GM19025 (cell line): ENCODE results near the gene MALRD1.

Source experiments
- ATAC-seq: cut with Tn5 transposase; IDR thresholded peaks from one replicate; pipeline ENCODE4 v1.9.1; 2021; ENCODE audit warnings: mild to moderate bottlenecking, low read depth, moderate library complexity; ENCODE audit not compliant: unreplicated experiment

The MALRD1 gene

DNA sequence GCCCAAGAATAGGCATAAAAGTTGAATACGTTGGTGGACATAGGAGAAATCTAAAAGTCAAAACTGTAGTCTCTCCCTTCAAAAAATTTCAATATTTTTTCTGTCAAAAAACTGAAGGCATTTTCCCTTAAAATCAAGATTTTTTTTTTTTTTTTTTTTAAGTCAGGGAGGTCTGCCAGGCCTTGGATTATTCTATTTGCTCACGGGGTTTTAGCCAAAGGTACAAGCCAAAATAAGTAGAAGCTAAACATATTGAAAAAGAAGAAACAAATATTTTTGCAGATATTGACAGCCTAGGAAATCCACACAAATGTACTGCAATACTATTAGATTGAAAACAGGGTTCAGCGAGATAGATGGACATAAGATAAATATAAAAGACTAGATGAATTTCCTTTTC is 577.6 kb downstream of the MALRD1 start:
- ATAC-seq = no peak

DNA sequence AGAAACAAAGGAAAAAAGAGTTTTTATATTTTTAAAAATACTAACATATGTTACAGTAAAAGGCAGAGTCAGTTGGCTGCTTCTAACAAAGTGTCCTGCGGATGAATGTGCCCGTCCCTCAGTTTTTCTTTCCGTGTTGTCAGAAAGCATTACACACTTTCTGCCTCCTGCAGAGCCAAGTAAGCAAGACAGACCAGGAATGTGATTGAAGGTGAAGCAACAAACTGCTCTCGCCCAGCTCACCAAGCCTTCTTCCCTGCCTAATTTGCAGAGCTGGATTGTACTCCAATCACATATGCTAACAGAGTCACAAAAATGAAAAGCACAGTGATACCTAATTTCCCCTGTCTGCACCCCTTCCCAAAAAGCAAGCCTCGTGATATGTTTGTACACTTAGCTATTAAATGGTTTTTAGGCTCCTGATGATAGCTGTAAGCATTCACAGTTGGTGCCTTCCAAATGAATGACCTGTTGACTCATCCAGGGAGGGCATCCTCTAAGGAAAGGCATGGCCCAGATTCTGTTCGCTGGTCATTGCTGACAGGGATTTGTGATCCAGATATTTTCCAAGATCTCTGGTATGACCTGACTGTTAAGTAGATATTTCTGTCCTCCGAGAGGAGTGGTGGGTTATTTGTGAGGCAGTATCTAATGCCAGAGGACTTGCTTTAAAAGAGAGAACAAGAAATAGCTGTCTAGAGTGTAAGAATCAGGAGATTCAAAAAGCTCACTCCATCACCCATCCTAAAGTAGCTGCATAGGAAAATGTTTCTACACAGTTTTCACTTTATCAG is 580.4 kb downstream of the MALRD1 start:
- ATAC-seq = no peak

DNA sequence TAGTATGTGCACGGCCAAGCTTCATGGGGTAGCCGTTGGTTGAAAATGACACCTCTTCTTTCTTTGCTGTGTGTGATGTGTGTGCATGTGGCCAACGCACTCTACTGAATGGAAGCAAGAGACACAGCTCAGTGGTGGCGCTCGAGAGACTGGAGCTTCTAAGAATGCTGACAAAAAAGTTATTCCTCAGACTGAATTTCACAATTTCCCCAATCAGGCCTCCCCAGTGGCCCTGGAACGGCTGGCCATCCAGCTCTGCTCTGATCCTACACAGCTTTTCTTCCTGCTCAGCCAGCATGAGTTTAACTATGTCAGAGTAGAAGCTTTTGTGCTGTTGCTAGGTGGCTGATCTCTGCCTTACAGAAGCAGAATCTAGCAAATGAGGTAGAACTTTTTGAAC is 581.0 kb downstream of the MALRD1 start:
- no peak for ATAC-seq

DNA sequence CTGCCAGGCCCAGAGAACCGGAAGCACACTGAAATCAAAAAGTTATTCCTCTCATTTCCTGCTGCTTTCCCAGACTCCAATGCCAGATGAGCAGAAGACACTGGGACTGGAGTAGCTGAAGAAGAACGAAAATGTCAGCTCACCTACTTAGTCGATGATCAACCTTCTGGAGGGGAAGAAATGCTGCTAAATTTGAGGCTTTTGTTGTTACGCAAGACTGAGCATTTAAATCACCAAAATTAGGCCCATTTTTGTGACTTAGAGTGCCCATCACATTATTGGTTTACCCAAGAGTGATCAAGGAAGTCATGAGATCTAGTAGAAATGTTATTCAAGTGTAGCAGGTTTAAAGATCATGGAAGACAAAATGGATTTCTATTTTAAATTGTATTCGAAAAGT is 585.6 kb downstream of the MALRD1 start:
- no peak for ATAC-seq

DNA sequence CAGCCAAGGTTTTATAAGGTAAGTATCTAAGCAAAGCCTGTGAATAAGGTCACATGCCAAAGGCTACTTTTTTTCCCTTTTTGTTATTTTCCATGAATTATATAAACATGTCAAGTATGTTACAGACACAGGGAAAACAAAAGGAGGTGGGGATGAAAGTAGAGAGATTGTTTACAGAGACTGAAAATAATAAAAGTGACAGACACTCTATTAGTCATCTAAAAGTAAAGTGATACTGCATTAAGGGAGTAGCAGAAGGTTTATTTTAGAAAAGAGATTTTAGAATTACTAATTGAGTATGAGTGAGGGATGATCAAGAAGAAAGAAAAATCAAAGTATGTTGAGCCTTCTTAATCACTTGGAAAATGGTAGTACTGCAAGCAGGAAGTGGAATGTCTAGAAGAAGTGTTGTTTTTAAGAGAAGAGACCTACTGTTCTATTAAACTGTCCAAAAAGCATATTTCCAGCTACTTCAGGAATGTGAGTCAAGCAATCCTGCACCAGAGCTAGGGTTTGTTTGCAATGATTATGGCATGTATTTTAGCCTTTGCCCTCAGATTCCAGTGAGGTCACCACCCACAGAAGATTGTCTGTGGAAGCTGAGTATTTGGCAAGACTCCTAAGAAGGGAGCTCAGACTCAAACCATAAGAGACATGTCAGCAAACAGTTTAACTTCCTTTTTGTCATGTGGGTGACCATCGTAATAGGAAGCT is 589.7 kb downstream of the MALRD1 start:
- no peak for ATAC-seq

DNA sequence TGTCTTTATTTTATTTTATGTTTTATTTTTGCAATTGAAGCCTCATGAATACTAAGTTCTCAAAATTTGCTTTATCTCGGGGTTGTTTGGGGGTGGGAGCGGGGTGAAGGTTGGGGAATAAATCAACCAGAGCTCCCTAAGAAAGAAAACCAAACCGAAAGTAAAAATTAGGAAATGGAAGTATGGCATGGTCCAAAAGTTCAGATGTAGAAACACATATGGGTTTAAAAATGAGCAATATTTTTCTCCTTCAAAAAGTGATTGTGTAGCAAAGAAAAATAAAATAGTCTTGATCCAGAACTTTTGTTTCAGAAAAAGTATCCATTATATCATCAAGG is 590.3 kb downstream of the MALRD1 start:
- ATAC-seq = no peak

DNA sequence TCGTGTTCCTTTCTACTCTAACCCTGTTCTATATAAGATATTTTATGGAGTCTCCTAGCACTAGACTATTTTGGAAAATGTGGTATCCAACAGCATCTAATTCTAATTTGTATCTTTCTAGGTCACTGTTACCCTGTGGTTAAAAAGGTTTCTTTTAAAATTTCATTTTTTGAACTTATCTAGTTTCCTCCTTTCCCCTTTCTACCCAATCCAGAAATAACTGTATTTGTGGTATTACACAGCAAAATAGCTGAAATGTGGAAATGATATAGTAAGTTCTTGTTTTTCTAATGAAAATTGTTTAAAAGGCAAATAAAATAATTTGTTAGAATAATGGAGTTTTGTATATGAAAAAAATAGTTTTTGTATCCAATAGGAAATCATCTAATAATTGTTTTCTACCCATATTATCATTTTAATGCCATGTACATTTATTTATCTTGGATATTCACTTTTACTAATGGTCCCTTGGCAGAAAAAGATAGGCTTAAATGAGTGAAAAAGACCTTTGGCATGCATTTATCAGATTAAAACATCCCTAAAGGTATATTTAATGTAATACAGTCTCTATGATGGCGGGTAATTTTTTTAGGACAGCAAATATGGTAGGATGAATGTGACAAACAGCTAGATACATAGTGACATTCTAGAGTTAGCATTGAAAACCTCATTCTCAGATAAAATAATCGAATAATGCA is 592.1 kb downstream of the MALRD1 start:
- no peak for ATAC-seq

DNA sequence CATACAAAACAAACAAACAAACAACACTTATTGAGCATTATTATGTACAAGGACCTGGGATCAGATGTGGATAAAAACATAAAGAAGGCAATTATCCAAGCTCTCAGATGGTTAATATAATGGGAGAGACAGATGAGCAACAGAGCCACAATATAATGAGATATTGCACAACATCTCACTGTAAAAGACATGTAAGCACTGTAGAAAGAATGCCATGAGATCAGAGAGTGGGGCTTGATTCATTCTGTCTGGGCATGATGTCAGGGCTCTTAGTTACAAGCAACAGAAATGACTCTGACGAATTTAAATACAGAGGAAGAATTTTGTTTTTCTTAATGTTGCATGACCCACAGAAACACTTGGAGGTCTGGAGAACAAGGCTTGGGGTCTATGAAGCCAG is 602.9 kb downstream of the MALRD1 start:
- no peak for ATAC-seq

DNA sequence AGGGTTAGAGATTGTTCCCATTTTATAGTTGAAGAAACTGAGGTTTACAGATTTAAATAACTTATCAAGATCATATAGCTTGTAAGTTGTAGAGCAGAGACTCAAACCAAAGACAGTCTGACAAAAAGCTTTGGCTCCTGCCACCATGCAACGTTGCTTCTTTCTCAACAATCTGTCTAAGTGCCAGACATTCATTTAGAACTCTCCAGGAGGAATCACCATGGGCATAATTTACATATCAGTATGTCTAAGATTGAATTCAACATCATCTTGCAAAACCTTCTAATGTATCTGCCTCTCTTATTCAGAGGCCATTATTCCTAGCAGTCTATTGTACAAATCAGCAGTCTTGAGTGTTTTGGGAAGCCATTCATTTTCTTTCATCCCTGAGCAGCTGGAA is 604.1 kb downstream of the MALRD1 start:
- ATAC-seq = no peak

DNA sequence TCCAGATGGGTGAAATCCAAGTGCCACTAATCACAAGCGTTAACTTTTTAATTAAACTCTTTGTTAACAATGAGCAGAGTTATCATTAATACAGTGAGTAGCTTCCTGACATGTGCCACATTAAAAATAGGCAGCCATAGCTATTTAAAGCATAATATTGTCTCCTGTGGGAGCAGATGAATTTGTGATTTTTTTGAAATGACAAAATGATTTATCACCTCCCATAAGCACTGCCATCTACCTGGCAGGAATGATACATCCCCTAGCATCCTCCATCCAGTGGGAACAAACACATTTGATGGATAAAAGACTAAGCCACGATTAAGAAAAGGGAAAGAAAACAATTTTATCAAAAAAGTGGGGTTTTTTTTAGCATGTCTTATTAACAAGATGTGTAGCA is 605.3 kb downstream of the MALRD1 start:
- no peak for ATAC-seq

DNA sequence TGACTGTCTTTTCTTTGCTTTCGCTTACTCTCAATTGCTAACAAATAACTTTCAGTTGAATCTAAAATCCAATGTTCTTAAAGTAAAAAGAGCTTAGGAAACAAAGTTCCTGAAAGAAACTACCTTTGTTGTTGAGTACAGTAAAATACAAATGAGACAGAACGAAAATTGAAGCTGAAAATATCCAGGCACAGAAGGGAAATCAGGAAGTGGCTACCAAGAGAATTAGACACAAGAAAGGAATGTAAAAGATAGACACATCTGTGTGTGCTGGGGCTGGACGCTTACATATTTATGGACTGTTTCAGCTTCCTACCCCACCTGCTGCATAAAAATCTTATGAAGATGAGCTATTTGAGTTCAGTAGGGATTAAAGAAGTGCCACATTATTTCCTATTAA is 606.0 kb downstream of the MALRD1 start:
- ATAC-seq = no peak

DNA sequence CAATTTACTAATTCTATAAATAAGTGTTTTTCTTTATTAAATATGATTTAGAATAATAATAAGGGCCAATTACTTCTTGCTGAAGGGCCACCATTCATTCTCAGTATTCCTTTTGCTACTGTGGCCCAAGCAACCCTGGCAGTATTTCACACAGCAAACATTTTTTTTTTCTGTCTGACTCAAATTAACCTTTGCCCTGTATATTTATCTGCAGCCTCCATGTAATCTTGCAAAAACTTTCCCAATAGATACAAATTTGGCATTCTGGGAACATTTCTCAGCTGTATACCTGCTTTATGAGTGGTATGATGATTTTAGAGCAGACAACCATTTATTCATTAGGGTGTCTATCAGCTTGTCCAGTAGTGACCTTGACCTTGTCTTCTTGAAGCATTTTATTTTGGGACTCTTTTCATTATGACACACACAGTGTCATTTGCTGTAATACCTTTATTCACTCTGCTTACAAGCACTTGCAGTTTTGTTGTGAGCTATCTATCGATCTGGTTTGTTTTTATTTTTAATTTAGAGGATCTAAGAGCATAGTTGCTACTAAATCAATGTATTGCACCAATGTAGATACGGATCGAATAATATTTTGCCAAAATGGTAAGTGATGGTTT is 607.9 kb downstream of the MALRD1 start:
- ATAC-seq = no peak

DNA sequence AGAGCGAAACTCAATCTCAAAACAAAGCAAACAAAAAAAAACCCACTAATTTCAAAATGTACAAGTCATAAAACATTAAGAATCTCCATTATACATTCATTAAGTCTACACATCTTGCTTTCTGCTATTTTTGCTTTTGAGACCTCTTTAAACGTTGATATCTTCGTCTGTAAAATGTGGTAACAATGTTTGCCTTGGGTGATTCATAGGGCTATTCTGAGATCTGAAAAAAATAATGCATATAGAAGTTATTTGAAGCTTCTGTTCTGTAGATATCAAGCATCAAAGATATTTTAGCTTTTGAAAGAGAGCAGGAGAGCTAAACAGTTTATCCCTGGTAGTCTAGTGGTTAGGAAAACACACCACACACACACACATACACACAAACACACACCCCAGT is 609.5 kb downstream of the MALRD1 start:
- ATAC-seq = no peak

DNA sequence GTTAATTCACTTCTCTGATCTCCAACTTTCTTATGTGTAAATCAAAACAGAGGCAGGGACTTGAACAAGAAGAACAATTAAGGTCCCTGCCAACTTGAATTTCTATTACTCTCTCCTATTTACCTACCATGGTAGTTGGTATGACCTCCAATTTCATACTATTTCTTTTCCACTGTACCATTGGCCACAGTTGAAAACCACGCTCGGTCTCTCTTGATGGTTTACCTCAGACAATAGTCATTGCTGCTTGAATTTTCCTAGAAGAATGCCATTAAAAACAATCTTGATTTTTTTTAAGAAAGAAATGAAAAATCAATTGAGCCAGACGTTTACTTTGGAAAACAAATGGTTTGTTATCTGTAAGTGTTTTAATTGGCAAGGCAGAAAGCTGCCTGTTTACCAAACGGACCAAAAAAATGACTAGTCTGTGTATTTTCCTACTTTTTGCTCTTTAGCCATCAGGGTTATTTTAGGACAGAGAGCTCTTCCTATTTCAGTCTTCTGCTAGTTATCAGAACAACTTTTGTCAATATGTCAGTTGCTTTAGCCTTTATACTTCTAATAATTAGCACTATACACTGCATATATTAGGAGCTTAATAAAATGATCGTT is 610.1 kb downstream of the MALRD1 start:
- ATAC-seq = no peak

DNA sequence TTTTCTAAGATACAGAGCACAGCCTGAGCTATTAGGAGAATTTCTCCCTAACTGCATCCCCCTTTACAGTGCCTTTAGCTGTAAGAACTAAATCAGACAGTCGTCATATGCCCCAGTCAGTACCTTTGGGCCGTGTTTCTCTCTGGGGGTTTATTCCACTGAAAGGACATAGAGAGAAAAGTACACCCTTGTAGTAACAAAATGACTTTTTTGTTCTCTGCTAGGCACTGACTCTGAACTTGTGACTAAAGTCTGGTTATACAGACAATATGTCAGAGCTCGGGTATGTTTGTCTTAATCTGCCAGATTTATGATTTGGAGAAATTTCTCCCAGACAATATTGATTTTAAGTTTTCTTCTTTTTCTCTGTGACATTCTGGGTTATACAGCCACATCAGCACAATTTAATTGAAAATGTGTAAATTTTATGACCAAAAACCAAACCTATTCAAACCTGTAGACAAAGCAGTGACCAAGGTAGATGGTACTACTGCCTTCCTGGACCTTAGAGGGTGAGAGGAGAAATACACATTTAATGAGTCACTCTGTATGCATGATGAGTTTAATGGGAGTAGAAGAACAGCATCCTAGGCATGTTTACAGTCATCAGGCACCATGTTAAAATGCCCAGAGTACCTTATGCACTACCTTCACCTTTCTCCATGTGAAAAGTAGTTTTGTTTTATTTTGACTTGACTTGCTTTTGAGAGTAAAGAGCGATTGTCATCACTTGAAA is 611.5 kb downstream of the MALRD1 start:
- ATAC-seq = no peak

DNA sequence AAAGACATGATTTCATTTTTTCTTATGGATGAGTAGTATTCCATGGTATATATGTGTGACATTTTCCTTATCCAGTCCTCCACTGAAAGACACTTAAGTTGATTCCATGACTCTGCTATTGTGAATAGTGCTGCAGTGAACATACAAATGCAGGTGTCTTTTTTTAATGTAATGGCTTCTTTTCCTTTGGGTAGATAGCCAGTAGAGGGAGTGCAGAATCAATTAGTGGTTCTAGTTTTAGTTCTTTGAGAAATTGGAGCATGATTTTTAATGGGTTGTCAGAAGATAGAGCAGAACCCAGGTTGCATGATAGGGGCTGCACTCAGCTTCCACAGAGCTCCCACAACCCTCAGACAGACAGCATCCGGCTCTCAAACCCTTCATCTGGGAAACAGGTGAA is 614.7 kb downstream of the MALRD1 start:
- ATAC-seq = no peak

DNA sequence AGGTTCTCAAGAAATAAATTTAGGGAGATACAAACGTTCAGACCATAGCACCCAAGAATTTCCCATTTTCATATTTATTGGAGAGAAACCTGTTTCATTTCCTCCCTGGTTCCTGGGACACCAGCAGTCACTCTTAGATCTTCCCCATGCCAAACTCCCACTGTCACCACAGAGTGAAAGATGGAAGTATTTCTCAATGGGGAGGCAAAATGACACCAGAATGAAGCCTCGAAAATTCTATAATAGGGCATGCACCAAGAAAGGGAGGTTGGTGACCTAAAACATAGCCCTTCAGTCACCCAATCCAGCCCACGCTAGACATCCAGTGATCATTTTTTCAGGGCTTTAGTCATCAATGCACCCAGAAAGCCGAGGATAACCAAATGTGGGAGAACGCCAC is 619.5 kb downstream of the MALRD1 start:
- ATAC-seq = no peak

DNA sequence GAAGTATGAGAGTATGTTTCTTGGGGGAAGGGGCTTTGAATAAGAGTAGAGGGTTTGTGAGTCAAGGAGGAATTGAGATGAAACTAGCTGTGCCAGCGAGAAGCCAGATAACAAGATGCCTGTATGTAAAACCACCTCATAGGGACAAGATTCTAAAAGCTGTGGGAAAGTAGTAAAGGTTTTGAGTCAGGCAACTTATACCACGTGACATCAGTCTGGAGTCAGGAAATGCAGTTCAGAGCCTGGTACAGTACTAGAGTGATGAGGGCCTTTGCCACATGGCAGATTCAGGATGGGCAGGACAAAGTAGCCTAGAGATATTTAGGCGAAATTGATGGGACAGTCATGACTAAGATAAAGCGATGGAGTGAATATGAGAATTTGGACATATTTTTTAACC is 627.5 kb downstream of the MALRD1 start:
- ATAC-seq = no peak

DNA sequence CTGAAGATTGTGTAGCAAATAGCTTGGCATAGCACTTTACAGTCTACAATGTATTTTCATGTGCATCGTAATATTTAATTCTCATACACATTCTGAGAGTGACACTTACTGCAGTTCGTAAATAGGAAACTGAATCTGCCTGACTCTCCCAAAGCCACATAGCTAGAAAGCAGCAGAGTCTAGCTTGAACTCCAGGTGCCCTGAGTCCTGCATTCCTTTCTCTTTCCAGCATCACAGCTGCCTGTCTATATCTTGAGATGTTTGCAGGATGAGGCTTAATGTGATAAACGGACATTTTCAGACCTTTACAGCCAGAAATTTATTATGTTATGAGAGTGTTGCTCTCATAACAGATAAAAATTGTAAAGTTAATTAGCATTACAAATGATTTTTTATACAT is 634.8 kb downstream of the MALRD1 start:
- ATAC-seq = no peak

DNA sequence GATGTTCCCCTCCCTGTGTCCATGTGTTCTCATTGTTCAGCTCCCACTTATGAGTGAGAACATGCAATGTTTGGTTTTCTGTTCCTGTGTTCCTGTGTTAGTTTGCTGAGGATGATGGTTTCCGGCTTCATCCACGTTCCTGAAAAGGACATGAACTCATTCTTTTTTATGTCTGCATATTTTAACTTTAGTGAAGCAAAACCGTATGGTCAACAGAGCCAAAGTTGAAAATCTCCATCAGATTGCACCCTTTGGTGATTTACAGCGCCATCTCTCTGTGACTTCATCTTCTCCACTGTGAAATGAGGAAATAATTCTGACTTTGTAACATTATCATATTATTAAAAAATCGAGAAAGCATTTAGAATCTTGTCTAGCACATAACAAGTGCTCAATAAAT is 635.4 kb downstream of the MALRD1 start:
- ATAC-seq = no peak
